ENCODE data around the gene KRTAP5-2. TPM values are rescaled to one million over a fixed set of nuclear protein-coding genes. Genes with fewer than 3 reads are reported as not detected.

The KRTAP5-2 gene
- total RNA-seq, 4 donors from 2014 or later, result not detected

- ATAC-seq, result no peak
- H3K4me3 ChIP-seq, result no peak overlapping the region
- no peaks in the 10 kb centered on the region for H3K4me1 ChIP-seq
- no peaks in the 10 kb centered on the region for H3K9me3 ChIP-seq
- H3K27ac ChIP-seq, result no peak overlapping the region
- H3K27me3 ChIP-seq, result peaks cover 57% of the 10 kb centered on the region
- 60 to 65% methylated on average over 2 to 4 of the region's 29 CpGs for WGBS, 2 donors (ENCODE audit: low coverage in 1 of 2)
- no peak for TF ChIP-seq EP300 (IDR thresholded peaks at IDR 0.05)
- TF ChIP-seq POLR2AphosphoS5 (IDR thresholded peaks at IDR 0.05), result no peak
- no peak for TF ChIP-seq POLR2A (IDR thresholded peaks at IDR 0.05)
- TF ChIP-seq CTCF (IDR thresholded peaks at IDR 0.05), result no peak
- no peaks in the 10 kb centered on the region for H3K36me3 ChIP-seq
Observed at GRCh38 chr11:1642288-1643145, 44.4 kb upstream of the KRTAP5-2 start.

- Histone ChIP-seq H3K9me3 (no peaks in the 10 kb centered on the region), H3K27me3 (peaks cover 68% of the 10 kb centered on the region), H3K4me3 (no peak overlapping the region), H3K36me3 (no peaks in the 10 kb centered on the region), H3K4me1 (no peaks in the 10 kb centered on the region), H3K27ac (no peak overlapping the region)
- no peak for TF ChIP-seq POLR2AphosphoS5 (IDR thresholded peaks at IDR 0.05)
- TF ChIP-seq EP300 (IDR thresholded peaks at IDR 0.05), result no peak
- TF ChIP-seq CTCF (IDR thresholded peaks at IDR 0.05), result no peak
- TF ChIP-seq POLR2A (IDR thresholded peaks at IDR 0.05), result no peak
- no peak for ATAC-seq
- 90% methylated on average over 2 of the region's 15 CpGs; no CpG with 5 or more reads in 1 of the 2 donors for WGBS, 2 donors (ENCODE audit: low coverage in 1 of 2)
Observed at GRCh38 chr11:1641096-1641495, 43.0 kb upstream of the KRTAP5-2 start.

GRCh38 chr11:1640076-1640946 is 42.2 kb upstream of the KRTAP5-2 start:
- H3K4me1 ChIP-seq, result no peaks in the 10 kb centered on the region
- peak; percentile 39 for ATAC-seq

GRCh38 chr11:1639666-1640065 is 41.6 kb upstream of the KRTAP5-2 start:
- Histone ChIP-seq H3K36me3 (no peaks in the 10 kb centered on the region), H3K4me1 (no peaks in the 10 kb centered on the region), H3K4me3 (no peak overlapping the region), H3K27me3 (peaks cover 63% of the 10 kb centered on the region), H3K27ac (no peak overlapping the region), H3K9me3 (no peaks in the 10 kb centered on the region)
- TF ChIP-seq EP300 (IDR thresholded peaks at IDR 0.05) (no peak), POLR2AphosphoS5 (IDR thresholded peaks at IDR 0.05) (no peak), CTCF (IDR thresholded peaks at IDR 0.05) (no peak), POLR2A (IDR thresholded peaks at IDR 0.05) (no peak)
- WGBS, 2 donors (ENCODE audit: low coverage in 1 of 2), result 33 to 38% methylated on average over 4 to 13 of the region's 15 CpGs
- no peak for ATAC-seq

More at GRCh38 chr11:1640076-1640946, 42.2 kb upstream of the KRTAP5-2 start:
- no peak overlapping the region for H3K4me3 ChIP-seq
- no peaks in the 10 kb centered on the region for H3K36me3 ChIP-seq
- H3K27me3 ChIP-seq, result peaks cover 68% of the 10 kb centered on the region
- no peak for TF ChIP-seq POLR2A (IDR thresholded peaks at IDR 0.05)
- no peak for TF ChIP-seq POLR2AphosphoS5 (IDR thresholded peaks at IDR 0.05)
- peak in 3 of 4 experiments; percentile 29 to 70 (median 51) for TF ChIP-seq CTCF (IDR thresholded peaks at IDR 0.05)
- WGBS, 2 donors (ENCODE audit: low coverage in 1 of 2), result 65 to 76% methylated on average over 4 to 10 of the region's 32 CpGs
- H3K9me3 ChIP-seq, result no peaks in the 10 kb centered on the region
- H3K27ac ChIP-seq, result no peak overlapping the region
